HepG2 (cell line): ENCODE measurements around the gene RMND5A. TPM values are rescaled to one million over a fixed set of nuclear protein-coding genes. Genes with fewer than 3 reads are reported as not detected.
A peak's percentile ranks its signal among the peaks of the same experiment; 100 is the strongest.

Experiments
- ATAC-seq: fragments of 200-7000 bp; cut with Tn5 transposase; 3 replicates; pipeline ENCODE4 v1.9.1; 2020; ENCODE audit warnings: mild to moderate bottlenecking, moderate library complexity
- BruUV-seq: library from RNA; stranded (reverse); fragments of 400-500 nt; replicated peaks from 2 replicates; lab custom pipeline; 2021; lab: Mats Ljungman, UMichigan
- CTCF ChIA-PET: fragments of 300-600 bp; formaldehyde crosslinking; extraction: SDS; loops from one replicate; lab custom pipeline; 2021; ENCODE audit warnings: low total read pairs, inconsistent platforms, low intra/inter-chr PET ratio; lab: Yijun Ruan, JAX
- POLR2A ChIA-PET: fragments of 350-600 bp; sonication (Branson Sonifier 250); formaldehyde crosslinking; loops from one replicate; lab custom pipeline; 2020; ENCODE audit warnings: antibody characterized with exemption, inconsistent platforms; lab: Yijun Ruan, JAX
- DNase-seq: peaks from one replicate; pipeline ENCODE4 v3.0.0-alpha.2; 2015; ENCODE audit warnings: low spot score
- FAIRE-seq: peaks from 3 replicates; lab custom pipeline; 2011; peaks lifted over from hg19 to GRCh38; lab: Jason Lieb, UNC
- H2AFZ ChIP-seq: one replicate; pipeline ENCODE4 v1.6.1; 2011; ENCODE audit warnings: low read length, inconsistent platforms
- H3K27ac ChIP-seq: fragments of 300-600 bp; 3 replicates; pipeline ENCODE4 v1.8.0; 2011; ENCODE audit warnings: mixed run types, mild to moderate bottlenecking, mixed read lengths, low read length, inconsistent platforms; ENCODE audit not compliant: insufficient read depth; ENCODE audit errors: extremely low read length
- H3K27me3 ChIP-seq, 2 experiments: fragments of 200-600 bp in 1 of 2; 2 replicates in 1 of 2; 3 replicates in 1 of 2; pipeline versions ENCODE4 v1.6.0 to v1.8.0; 2011; ENCODE audit warnings: low read length in 2 of 2, mild to moderate bottlenecking in 2 of 2, moderate library complexity in 2 of 2, inconsistent platforms in 1 of 2; ENCODE audit not compliant: insufficient read depth in 2 of 2, control insufficient read depth in 1 of 2
- H3K36me3 ChIP-seq, 2 experiments: fragments of 200-600 bp in 1 of 2; replicated peaks in 1 of 2; 2 replicates in 1 of 2; 3 replicates in 1 of 2; pipeline versions ENCODE4 v1.5.1 to v1.8.0; 2011; ENCODE audit warnings: low read length in 2 of 2, inconsistent platforms in 1 of 2; ENCODE audit not compliant: insufficient read depth in 2 of 2, control insufficient read depth in 1 of 2
- H3K4me1 ChIP-seq: 2 replicates; pipeline ENCODE4 v1.5.1; 2012; ENCODE audit warnings: low read length, inconsistent platforms; ENCODE audit not compliant: insufficient read depth
- H3K4me2 ChIP-seq: 2 replicates; pipeline ENCODE4 v1.6.0; 2011; ENCODE audit warnings: low read depth, low read length, inconsistent platforms
- H3K4me3 ChIP-seq, 3 experiments: fragments of 200-600 bp in 1 of 3; sonication (generic), shearing (Covaris generic) in 1 of 3; replicated peaks in 1 of 3; 2 replicates each; pipeline ENCODE4 v1.5.1; 2011 to 2016; ENCODE audit warnings: low read length in 3 of 3, inconsistent platforms in 2 of 3, low read depth in 2 of 3, mild to moderate bottlenecking in 2 of 3, control low read depth in 1 of 3, mixed read lengths in 1 of 3; ENCODE audit not compliant: insufficient read depth in 1 of 3
- H3K79me2 ChIP-seq: one replicate; pipeline ENCODE4 v1.6.1; 2011; ENCODE audit warnings: low read length, inconsistent platforms; ENCODE audit not compliant: insufficient read depth
- H3K9ac ChIP-seq: 2 replicates; pipeline ENCODE4 v1.6.0; 2011; ENCODE audit warnings: mild to moderate bottlenecking, low read depth, low read length, inconsistent platforms; ENCODE audit not compliant: insufficient read depth
- H3K9me3 ChIP-seq: 2 replicates; pipeline ENCODE4 v1.5.1; 2012; ENCODE audit warnings: mild to moderate bottlenecking, low read length
- H4K20me1 ChIP-seq: 2 replicates; pipeline ENCODE4 v1.6.0; 2011; ENCODE audit warnings: inconsistent platforms, mild to moderate bottlenecking, low read length, moderate library complexity; ENCODE audit not compliant: insufficient read depth
- CREM ChIP-seq, 2 experiments: sonication (generic) in 1 of 2; formaldehyde crosslinking in 1 of 2; IDR thresholded peaks; 2 replicates each; pipeline versions ENCODE4 v1.4.0 to v1.6.1; 2016 to 2020; ENCODE audit warnings: antibody characterized with exemption in 1 of 2, mild to moderate bottlenecking in 1 of 2, missing genetic modification reagents in 1 of 2
- DNMT3B ChIP-seq: conservative IDR thresholded peaks from 2 replicates; pipeline ENCODE4 v1.6.1; 2016; ENCODE audit warnings: missing biosample characterization, control low read depth
- FOXK2 ChIP-seq: fragments of 450-650 bp; IDR thresholded peaks from 2 replicates; pipeline ENCODE4 v1.6.1; 2016
- HMGXB3 ChIP-seq: sonication (generic); formaldehyde crosslinking; IDR thresholded peaks from 2 replicates; pipeline ENCODE4 v1.4.0; 2020; ENCODE audit warnings: missing genetic modification reagents, borderline replicate concordance
- KLF12 ChIP-seq: sonication (generic); formaldehyde crosslinking; IDR thresholded peaks from 2 replicates; pipeline ENCODE4 v1.4.0; 2020; ENCODE audit warnings: missing genetic modification reagents, borderline replicate concordance
- MED8 ChIP-seq: sonication (generic); formaldehyde crosslinking; IDR thresholded peaks from 2 replicates; pipeline ENCODE4 v1.8.1; 2023; ENCODE audit warnings: mild to moderate bottlenecking, missing genetic modification reagents; ENCODE audit not compliant: insufficient replicate concordance
- MTA3 ChIP-seq: sonication (generic); formaldehyde crosslinking; IDR thresholded peaks from 2 replicates; pipeline ENCODE4 v1.4.0; 2020; ENCODE audit warnings: missing genetic modification reagents
- NBN ChIP-seq: fragments of 450-650 bp; conservative IDR thresholded peaks from 2 replicates; pipeline ENCODE4 v1.6.1; 2017
- NR1H2 ChIP-seq: sonication (generic); formaldehyde crosslinking; IDR thresholded peaks from 2 replicates; pipeline ENCODE4 v1.8.1; 2022; ENCODE audit warnings: low read depth, missing genetic modification reagents, borderline replicate concordance
- POLR2AphosphoS5 ChIP-seq: IDR thresholded peaks from 2 replicates; pipeline ENCODE4 v1.6.1; 2012; ENCODE audit warnings: low read depth, low read length
- RCOR2 ChIP-seq: IDR thresholded peaks from 2 replicates; pipeline ENCODE4 v1.6.1; 2016; ENCODE audit warnings: missing biosample characterization, missing genetic modification reagents
- YEATS2 ChIP-seq: sonication (generic); formaldehyde crosslinking; IDR thresholded peaks from 2 replicates; pipeline ENCODE4 v1.4.0; 2020; ENCODE audit warnings: missing genetic modification reagents, borderline replicate concordance
- ZFP36L2 ChIP-seq: sonication (generic); formaldehyde crosslinking; IDR thresholded peaks from 2 replicates; pipeline ENCODE4 v1.4.0; 2020; ENCODE audit warnings: missing genetic modification reagents
- ZFP37 ChIP-seq: sonication (generic); formaldehyde crosslinking; IDR thresholded peaks from 2 replicates; pipeline ENCODE4 v1.4.0; 2020; ENCODE audit warnings: missing genetic modification reagents, borderline replicate concordance
- ZNF251 ChIP-seq: sonication (generic); formaldehyde crosslinking; IDR thresholded peaks from 2 replicates; pipeline ENCODE4 v1.9.0; 2021; ENCODE audit warnings: mild to moderate bottlenecking, missing genetic modification reagents
- ZNF773 ChIP-seq: sonication (generic); formaldehyde crosslinking; IDR thresholded peaks from 2 replicates; pipeline ENCODE4 v1.4.0; 2020; ENCODE audit warnings: missing genetic modification reagents, borderline replicate concordance
- ZNF781 ChIP-seq: sonication (generic); formaldehyde crosslinking; IDR thresholded peaks from 2 replicates; pipeline ENCODE4 v1.5.1; 2020; ENCODE audit warnings: borderline replicate concordance, mild to moderate bottlenecking, missing genetic modification reagents; ENCODE audit errors: not compliant biosample characterization
- ZNF841 ChIP-seq: sonication (generic); formaldehyde crosslinking; IDR thresholded peaks from 2 replicates; pipeline ENCODE4 v1.8.1; 2023; ENCODE audit warnings: missing genetic modification reagents, borderline replicate concordance
- ZNF879 ChIP-seq: sonication (generic); formaldehyde crosslinking; IDR thresholded peaks from 2 replicates; pipeline ENCODE4 v1.8.1; 2023; ENCODE audit warnings: missing genetic modification reagents
- WGBS: methylation state at CpG from one replicate; pipeline ENCODE4 v1.1.6; 2017; ENCODE audit warnings: low lambda C conversion rate; 5-methylcytosine and 5-hydroxymethylcytosine counted together
- in situ Hi-C: cut with HindIII; loops from 2 replicates; pipeline ENCODE4 v1.10.0; 2017; ENCODE audit warnings: low pct_unique_long_range_greater_than_20kb; ENCODE audit not compliant: extremely low pct_ligation_motif_present
- intact Hi-C: fragments of 100-400 bp; cut with micrococcal nuclease; formaldehyde crosslinking; loops from one replicate; pipeline ENCODE4 v1.10.0; 2022; ENCODE audit not compliant: unreplicated experiment
- polyA plus RNA-seq, 8 experiments: library from polyadenylated mRNA; depleted of rRNA in 3 of 8; stranded (reverse) in 7 of 8; unstranded in 1 of 8; fragments of >200 nt; fragmentation: Illumina TruSeq in 4 of 8; extraction: Trizol in 4 of 8; gene quantifications; 2 replicates each; pipeline versions ENCODE4 v1.2.1 to v1.2.3, GENCODE V29; 2011 to 2016; ENCODE audit warnings: low read depth in 4 of 8, missing spikeins in 1 of 8, mixed read lengths in 1 of 8; ENCODE audit not compliant: insufficient read depth in 1 of 8
- total RNA-seq, 5 experiments: library from RNA; depleted of rRNA; stranded (reverse); fragments of >200 nt; fragmentation: Illumina TruSeq; extraction: Trizol; gene quantifications; 2 replicates each; pipeline ENCODE4 v1.2.3, GENCODE V29; 2016; ENCODE audit warnings: low read depth in 1 of 5

RMND5A gene
- total and polyA plus RNA-seq, 2 of the 13 experiments (the other 11 are each of a cell fraction or from before 2014, with no cell fraction given): 31.0 to 66.4 TPM

- Histone ChIP-seq H3K4me1 (peaks cover 24% of the 10 kb centered on the region), H3K9me3 (no peaks in the 10 kb centered on the region), H2AFZ (peak overlapping the region; percentile 88), H3K79me2 (no peaks in the 10 kb centered on the region), H3K9ac (peak overlapping the region; percentile 48), H3K27ac (no peak overlapping the region), H4K20me1 (no peaks in the 10 kb centered on the region), H3K4me2 (peak overlapping the region; percentile 99), H3K27me3 (peaks cover 0 to 7% of the 10 kb centered on the region in 2 experiments; a peak in 3 of 5 replicates), H3K4me3 (peak overlapping the region; percentile 67 to 81 (median 73)), H3K36me3 (no peaks in the 10 kb centered on the region)
- DNase-seq (peak; percentile 56), FAIRE-seq (no peak), ATAC-seq (peak; percentile 78)
- CTCF ChIA-PET: no interaction called here
- intact Hi-C loops: loop anchor here (5.0 kb wide), 1 partner anchor 45 kb away; no protein-coding TSS in a partner anchor
- WGBS: 2% methylated on average over 46 of the region's 51 CpGs
- BruUV-seq: no TSS peak
- POLR2A ChIA-PET: interaction anchor here (0.9 to 1.6 kb wide), 3 partner anchors 10 to 367 kb away, joined by 3 to 4 read pairs (median 3); partner anchors contain the start of gene KDM3A
- in situ Hi-C loops: loop anchor here (25.0 kb wide), 1 partner anchor 130 kb away; the partner anchor contains the start of gene RGPD1
- no peak for TF ChIP-seq ZNF879 (CRISPR knock-in tag)
- no peak for TF ChIP-seq HMGXB3 (CRISPR knock-in tag)
- TF ChIP-seq FOXK2: no peak
- no peak for TF ChIP-seq POLR2AphosphoS5
- TF ChIP-seq ZNF841 (CRISPR knock-in tag): 0 out of 2 replicates have a peak, but pooled peaks have one; percentile 56
- TF ChIP-seq CREM (IDR thresholded peaks at IDR 0.05): no peak
- TF ChIP-seq CREM (CRISPR knock-in tag; IDR thresholded peaks at IDR 0.05): no peak
- TF ChIP-seq KLF12 (CRISPR knock-in tag): no peak
- 0 out of 2 replicates have a peak, but pooled peaks have one; percentile 1 for TF ChIP-seq DNMT3B (CRISPR knock-in tag)
- TF ChIP-seq ZFP37 (CRISPR knock-in tag): no peak
- TF ChIP-seq MTA3 (CRISPR knock-in tag): no peak
- no peak for TF ChIP-seq NR1H2 (CRISPR knock-in tag)
- 0 out of 2 replicates have a peak, but pooled peaks have one; percentile 9 for TF ChIP-seq YEATS2 (CRISPR knock-in tag)
- TF ChIP-seq ZNF773 (CRISPR knock-in tag): no peak
- TF ChIP-seq ZNF781 (CRISPR knock-in tag): peak; percentile 53
- TF ChIP-seq RCOR2: no peak
- no peak for TF ChIP-seq ZNF251 (CRISPR knock-in tag)
- no peak for TF ChIP-seq ZFP36L2 (CRISPR knock-in tag)
- no peak for TF ChIP-seq NBN
- TF ChIP-seq MED8 (CRISPR knock-in tag): no peak
These were observed 87.6 kb downstream of the RMND5A start for GRCh38 chr2:86807468-86808275.
